Measurements from ENCODE around the gene NWD2.

DNA sequence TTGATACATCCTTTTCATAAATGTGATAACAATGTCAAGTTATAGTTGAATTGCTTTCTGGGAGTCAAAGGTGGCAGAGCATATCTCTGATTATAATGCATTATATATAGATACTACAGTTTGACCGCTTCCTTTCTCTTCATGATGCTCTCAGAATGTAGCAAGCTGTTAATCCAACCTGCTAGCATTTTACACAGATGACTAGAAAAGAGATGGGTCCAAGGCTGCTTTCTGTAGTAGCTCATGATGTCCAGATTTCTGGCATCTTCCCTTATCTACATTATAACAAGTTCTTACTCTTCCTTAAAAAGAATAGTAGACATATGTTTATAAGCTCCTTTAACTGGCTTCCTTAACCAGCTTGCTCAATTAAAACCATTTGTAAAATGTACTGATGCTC is 192.0 kb downstream of the NWD2 start:
- TF ChIP-seq POLR2AphosphoS5 (IDR thresholded peaks at IDR 0.05): no peak
- TF ChIP-seq, protein P1, sequence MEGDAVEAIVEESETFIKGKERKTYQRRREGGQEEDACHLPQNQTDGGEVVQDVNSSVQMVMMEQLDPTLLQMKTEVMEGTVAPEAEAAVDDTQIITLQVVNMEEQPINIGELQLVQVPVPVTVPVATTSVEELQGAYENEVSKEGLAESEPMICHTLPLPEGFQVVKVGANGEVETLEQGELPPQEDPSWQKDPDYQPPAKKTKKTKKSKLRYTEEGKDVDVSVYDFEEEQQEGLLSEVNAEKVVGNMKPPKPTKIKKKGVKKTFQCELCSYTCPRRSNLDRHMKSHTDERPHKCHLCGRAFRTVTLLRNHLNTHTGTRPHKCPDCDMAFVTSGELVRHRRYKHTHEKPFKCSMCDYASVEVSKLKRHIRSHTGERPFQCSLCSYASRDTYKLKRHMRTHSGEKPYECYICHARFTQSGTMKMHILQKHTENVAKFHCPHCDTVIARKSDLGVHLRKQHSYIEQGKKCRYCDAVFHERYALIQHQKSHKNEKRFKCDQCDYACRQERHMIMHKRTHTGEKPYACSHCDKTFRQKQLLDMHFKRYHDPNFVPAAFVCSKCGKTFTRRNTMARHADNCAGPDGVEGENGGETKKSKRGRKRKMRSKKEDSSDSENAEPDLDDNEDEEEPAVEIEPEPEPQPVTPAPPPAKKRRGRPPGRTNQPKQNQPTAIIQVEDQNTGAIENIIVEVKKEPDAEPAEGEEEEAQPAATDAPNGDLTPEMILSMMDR (IDR thresholded peaks at IDR 0.05): no peak
